Pancreas (tissue), 10 donors: Measurements from ENCODE around the gene MYH3. TPM values are rescaled to one million over a fixed set of nuclear protein-coding genes. Genes with fewer than 3 reads are reported as not detected.

Source experiments
- ATAC-seq, 4 donors: fragments of 200-7000 bp; cut with Tn5 transposase; one replicate each; pipeline versions ENCODE4 v1.8.0 to v1.9.1; 2020; ENCODE audit warnings: mild to moderate bottlenecking in 4 of 4, moderate library complexity in 4 of 4
- DNase-seq, 6 donors: peaks; one replicate each; pipeline ENCODE4 v3.0.0-alpha.2; 2020
- FAIRE-seq: peaks from 2 replicates; lab custom pipeline; 2012; peaks lifted over from hg19 to GRCh38; lab: Jason Lieb, UNC
- H3K27ac ChIP-seq, 4 donors: fragments of 200-600 bp; sonication (generic); 1 replicate in 3 of 4; 2 replicates in 1 of 4; pipeline versions ENCODE4 v1.5.0 to v1.8.0; 2020
- H3K27me3 ChIP-seq, 4 donors: fragments of 200-600 bp; one replicate each; pipeline ENCODE4 v1.8.0; 2021
- H3K36me3 ChIP-seq, 3 donors: fragments of 200-600 bp; sonication (generic) in 1 of 3; one replicate each; pipeline versions ENCODE4 v1.5.0 to v1.8.0; 2020 to 2021
- H3K4me1 ChIP-seq, 3 donors: fragments of 200-600 bp; one replicate each; pipeline ENCODE4 v1.8.0; 2021
- H3K4me3 ChIP-seq, 4 donors: fragments of 200-600 bp; sonication (generic) in 2 of 4; one replicate each; pipeline versions ENCODE4 v1.5.0 to v1.8.0; 2020 to 2021
- H3K9me3 ChIP-seq, 4 donors: fragments of 200-600 bp; one replicate each; pipeline ENCODE4 v1.8.0; 2021
- WGBS, 2 donors: extraction: QIAGEN DNeasy Blood & Tissue Kit; methylation state at CpG; one replicate each; pipeline ENCODE4 v1.1.7; 2013; 5-methylcytosine and 5-hydroxymethylcytosine counted together
- intact Hi-C, 3 donors: fragments of 100-400 bp; cut with DNase I; formaldehyde crosslinking; loops; one replicate each; pipeline versions ENCODE4 v1.11.1 to v1.14.2; 2022
- polyA plus RNA-seq, 2 donors: library from polyadenylated mRNA; stranded (reverse); fragments of 200-250 nt; gene quantifications; one replicate each; pipeline ENCODE4 v1.2.3, GENCODE V29; 2013
- total RNA-seq, 6 donors: library from RNA; stranded (reverse); fragmentation: NEBNext Ultra II Directional in 4 of 6; extraction: Animal tissue kit (Norgen Biotek cat#: 25700) in 4 of 6; gene quantifications; one replicate each; pipeline versions ENCODE4 v1.2.1 to v1.2.4, GENCODE V29; 2021 to 2023
- TF ChIP-seq, protein P1 (sequence below), 4 donors: fragments of 200-600 bp; sonication (generic) in 3 of 4; IDR thresholded peaks; one replicate each; pipeline versions ENCODE4 v1.5.0 to v1.8.0; 2021; ENCODE audit warnings: antibody characterized with exemption in 4 of 4
- donor health status: healthy with polysubstance abuse.
- donor health status: DM: no; HTN: no; CAD: no; lungs with moderate emphysema.
- donor health status: DM: no; HTN: no; CAD: no.
- donor health status: control.
- donor health status: control.
- donor health status: Bipolar disorder and iron deficiency.
- donor health status: DM: yes; HTN: yes; CAD: no.
- donor health status: DM: no; HTN: no; CAD: no.
- donor health status: DM: no; HTN: no; CAD: no.
- donor health status: DM: yes; HTN: yes; CAD: no.

Gene MYH3
- total and polyA plus RNA-seq, 8 donors, result 0.63 to 13.5 (median 2.2) TPM

DNA sequence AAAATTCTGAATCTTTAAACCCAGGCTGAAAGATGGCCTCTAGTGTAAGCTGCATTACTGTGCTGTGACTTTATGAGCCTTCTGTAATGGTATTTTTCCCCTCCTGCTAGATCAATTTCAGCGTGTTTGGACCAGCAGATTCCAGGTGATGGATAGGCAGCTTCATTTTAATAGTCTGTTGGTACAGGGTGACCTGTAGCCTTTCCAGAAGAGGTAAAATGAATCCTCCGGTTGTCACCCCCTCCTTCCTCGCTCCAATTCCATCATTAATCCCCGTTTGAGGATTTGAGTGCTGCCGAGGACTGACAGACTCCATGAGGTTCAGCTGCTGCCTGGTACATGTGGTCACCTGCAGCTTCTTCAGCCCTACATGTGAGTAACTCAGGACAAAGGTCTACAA is 48.9 kb downstream of the MYH3 start:
- H3K4me1 ChIP-seq, result no peaks in the 10 kb centered on the region
- TF ChIP-seq, protein P1, sequence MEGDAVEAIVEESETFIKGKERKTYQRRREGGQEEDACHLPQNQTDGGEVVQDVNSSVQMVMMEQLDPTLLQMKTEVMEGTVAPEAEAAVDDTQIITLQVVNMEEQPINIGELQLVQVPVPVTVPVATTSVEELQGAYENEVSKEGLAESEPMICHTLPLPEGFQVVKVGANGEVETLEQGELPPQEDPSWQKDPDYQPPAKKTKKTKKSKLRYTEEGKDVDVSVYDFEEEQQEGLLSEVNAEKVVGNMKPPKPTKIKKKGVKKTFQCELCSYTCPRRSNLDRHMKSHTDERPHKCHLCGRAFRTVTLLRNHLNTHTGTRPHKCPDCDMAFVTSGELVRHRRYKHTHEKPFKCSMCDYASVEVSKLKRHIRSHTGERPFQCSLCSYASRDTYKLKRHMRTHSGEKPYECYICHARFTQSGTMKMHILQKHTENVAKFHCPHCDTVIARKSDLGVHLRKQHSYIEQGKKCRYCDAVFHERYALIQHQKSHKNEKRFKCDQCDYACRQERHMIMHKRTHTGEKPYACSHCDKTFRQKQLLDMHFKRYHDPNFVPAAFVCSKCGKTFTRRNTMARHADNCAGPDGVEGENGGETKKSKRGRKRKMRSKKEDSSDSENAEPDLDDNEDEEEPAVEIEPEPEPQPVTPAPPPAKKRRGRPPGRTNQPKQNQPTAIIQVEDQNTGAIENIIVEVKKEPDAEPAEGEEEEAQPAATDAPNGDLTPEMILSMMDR (IDR thresholded peaks at IDR 0.05), result no peak
- no peak for FAIRE-seq
- no peaks in the 10 kb centered on the region for H3K27me3 ChIP-seq
- intact Hi-C loops, result no loop called here
- no peaks in the 10 kb centered on the region for H3K36me3 ChIP-seq
- 41 to 47% methylated on average over 5 of the region's 5 CpGs for WGBS, 2 donors
- ATAC-seq, result no peak
- no peak overlapping the region for H3K4me3 ChIP-seq
- no peak for DNase-seq
- no peak overlapping the region for H3K27ac ChIP-seq
- H3K9me3 ChIP-seq, result no peaks in the 10 kb centered on the region

GRCh38 chr17:10606110-10606509 is 51.0 kb downstream of the MYH3 start:
- 82 to 94% methylated on average over 3 of the region's 3 CpGs for WGBS, 2 donors
- TF ChIP-seq, protein P1 (IDR thresholded peaks at IDR 0.05), result no peak
- FAIRE-seq, result no peak

DNA sequence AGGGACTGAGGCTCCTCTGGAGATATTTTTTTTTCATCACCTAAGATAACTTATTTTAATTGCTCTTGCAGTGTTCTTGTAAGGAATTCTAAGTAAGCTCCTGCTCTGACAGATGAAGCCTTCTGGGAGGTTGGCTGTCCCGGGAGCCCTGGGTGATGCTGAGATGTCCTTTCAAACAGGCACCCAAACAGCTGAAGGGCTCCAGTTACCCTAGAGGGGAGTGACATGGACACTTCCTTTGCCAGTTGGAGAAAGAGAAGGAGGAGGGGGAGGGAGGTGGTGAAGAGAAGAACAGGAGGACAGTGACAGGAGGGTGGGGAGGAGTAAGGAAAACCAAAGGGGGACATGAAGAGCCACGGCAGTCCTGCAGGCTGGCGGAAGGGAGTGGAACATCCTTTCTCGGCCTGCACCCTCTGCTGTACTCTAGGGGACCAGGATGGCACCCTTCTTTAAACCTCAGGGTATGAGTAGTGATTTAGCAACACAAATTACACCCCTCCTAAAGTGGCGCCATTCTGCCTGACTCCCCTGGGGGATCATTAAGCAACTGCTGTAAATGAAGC is 51.8 kb downstream of the MYH3 start:
- Histone ChIP-seq H3K27ac (no peak overlapping the region), H3K4me1 (no peaks in the 10 kb centered on the region), H3K36me3 (no peaks in the 10 kb centered on the region), H3K9me3 (no peaks in the 10 kb centered on the region), H3K27me3 (no peaks in the 10 kb centered on the region), H3K4me3 (no peak overlapping the region)
- DNase-seq (no peak), ATAC-seq (no peak), FAIRE-seq (no peak)
- TF ChIP-seq, protein P1 (IDR thresholded peaks at IDR 0.05), result no peak
- WGBS, 2 donors, result 46 to 71% methylated on average over 5 of the region's 5 CpGs
- intact Hi-C loops, result no loop called here

More at GRCh38 chr17:10606110-10606509, 51.0 kb downstream of the MYH3 start:
- Histone ChIP-seq H3K4me1 (no peaks in the 10 kb centered on the region), H3K9me3 (no peaks in the 10 kb centered on the region), H3K4me3 (no peak overlapping the region), H3K27ac (no peak overlapping the region), H3K27me3 (no peaks in the 10 kb centered on the region), H3K36me3 (no peaks in the 10 kb centered on the region)
- intact Hi-C loops, result no loop called here
- ATAC-seq (no peak), DNase-seq (no peak)

DNA sequence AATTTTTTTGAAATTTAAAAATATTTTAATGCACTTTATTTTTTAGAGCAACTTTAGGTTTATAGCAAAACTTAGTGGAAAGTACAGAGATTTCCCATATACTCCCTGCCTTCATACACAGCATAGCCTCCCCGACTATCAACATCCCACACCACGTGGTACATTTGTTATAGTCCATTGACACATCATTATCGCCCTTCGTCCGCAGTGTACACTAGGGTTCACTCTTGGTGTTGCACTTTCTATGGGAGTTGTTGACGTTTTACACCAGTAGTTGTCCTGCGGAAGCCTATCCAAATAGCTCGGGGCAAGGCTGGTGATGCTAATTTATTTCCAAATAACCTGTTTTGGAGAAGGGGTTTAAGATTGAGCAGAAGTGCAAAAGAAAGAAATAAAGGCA is 52.6 kb downstream of the MYH3 start:
- FAIRE-seq, result no peak
- no peak for DNase-seq
- intact Hi-C loops, result no loop called here

GRCh38 chr17:10603931-10604330 is 53.2 kb downstream of the MYH3 start:
- FAIRE-seq (no peak), DNase-seq (no peak), ATAC-seq (no peak)
- Histone ChIP-seq H3K4me1 (no peaks in the 10 kb centered on the region), H3K4me3 (no peak overlapping the region), H3K27ac (no peak overlapping the region), H3K9me3 (no peaks in the 10 kb centered on the region), H3K36me3 (no peaks in the 10 kb centered on the region), H3K27me3 (no peaks in the 10 kb centered on the region)
- TF ChIP-seq, protein P1 (IDR thresholded peaks at IDR 0.05), result no peak
- intact Hi-C loops, result no loop called here
- 45 to 50% methylated on average over 3 of the region's 3 CpGs for WGBS, 2 donors

More for the DNA sequence above, 52.6 kb downstream of the MYH3 start:
- no peaks in the 10 kb centered on the region for H3K9me3 ChIP-seq
- 64 to 70% methylated on average over 8 of the region's 8 CpGs for WGBS, 2 donors
- no peak overlapping the region for H3K27ac ChIP-seq
- no peak overlapping the region for H3K4me3 ChIP-seq
- no peaks in the 10 kb centered on the region for H3K4me1 ChIP-seq
- TF ChIP-seq, protein P1 (IDR thresholded peaks at IDR 0.05), result no peak
- H3K27me3 ChIP-seq, result no peaks in the 10 kb centered on the region
- H3K36me3 ChIP-seq, result no peaks in the 10 kb centered on the region
- no peak for ATAC-seq
